Ureter (tissue), 1 donor: ENCODE results near the gene DCTN2. TPM values are rescaled to one million over a fixed set of nuclear protein-coding genes. Genes with fewer than 3 reads are reported as not detected.
"Not testable (repeated sequence)": the region's sequence is repeated elsewhere in the genome, so short reads cannot be mapped to it uniquely, and the experiment has no call there.

Source experiments
- DNase-seq: peaks from one replicate; pipeline ENCODE4 v3.0.0-alpha.2; 2020; ENCODE audit warnings: low spot score
- total RNA-seq: library from RNA; stranded (reverse); gene quantifications from one replicate; pipeline ENCODE4 v1.2.4, GENCODE V29; 2023
- donor health status: DM: yes; HTN: yes; CAD: no.

The DCTN2 gene
- total RNA-seq, 1 donor from 2014 or later = 104 TPM

DNA sequence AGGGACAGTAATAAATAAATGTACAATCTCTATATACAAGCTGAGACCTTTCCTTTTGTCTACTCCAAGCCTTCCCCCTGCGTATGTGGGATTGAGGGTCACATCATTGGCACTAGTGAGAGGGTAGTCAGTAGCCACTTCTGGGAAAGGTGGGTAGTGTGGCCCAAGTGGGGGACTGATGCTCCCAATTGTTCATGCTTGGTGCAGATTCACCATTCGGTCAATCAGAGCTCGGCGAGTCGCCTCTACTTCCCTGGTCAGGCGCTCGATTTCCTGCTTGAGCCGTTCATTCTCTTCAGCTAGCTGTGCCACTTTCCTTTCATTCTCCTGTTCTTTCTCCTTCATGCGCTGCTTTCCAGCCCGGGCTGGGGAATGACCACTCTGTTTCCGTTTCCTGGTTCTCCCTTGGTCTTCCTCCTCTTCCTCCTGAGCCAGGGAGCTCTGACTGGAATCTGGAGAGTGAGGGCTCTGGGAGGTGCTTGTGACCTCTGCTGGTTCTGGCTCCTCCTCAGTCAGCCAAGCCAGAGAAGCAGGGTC, 30.3 kb downstream of the DCTN2 start:
- DNase-seq = no peak

DNA sequence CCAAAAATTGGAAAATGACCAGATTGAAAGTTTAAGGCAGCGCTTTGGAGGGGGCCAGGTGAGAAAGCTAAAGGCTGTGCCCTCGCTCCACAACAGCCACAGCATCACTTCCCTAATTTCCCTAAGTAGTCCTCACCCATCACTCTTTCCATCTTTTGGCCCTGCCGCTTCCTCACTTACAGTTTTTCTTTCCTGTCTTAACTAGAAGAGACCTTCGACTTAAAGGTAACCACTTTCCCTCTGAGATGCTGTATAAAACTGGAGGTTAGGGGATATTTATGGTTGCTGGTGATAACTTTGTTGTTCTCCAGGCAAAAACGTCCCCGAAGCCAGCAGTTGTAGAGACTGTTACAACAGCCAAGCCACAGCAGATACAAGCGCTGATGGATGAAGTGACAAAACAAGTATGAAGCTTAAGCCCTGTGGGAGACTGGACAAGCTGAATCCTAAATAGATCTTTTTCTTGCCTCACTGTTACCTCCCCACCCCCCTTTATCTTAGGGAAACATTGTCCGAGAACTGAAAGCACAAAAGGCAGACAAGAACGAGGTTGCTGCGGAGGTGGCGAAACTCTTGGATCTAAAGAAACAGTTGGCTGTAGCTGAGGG, 31.0 kb downstream of the DCTN2 start:
- no peak for DNase-seq

DNA sequence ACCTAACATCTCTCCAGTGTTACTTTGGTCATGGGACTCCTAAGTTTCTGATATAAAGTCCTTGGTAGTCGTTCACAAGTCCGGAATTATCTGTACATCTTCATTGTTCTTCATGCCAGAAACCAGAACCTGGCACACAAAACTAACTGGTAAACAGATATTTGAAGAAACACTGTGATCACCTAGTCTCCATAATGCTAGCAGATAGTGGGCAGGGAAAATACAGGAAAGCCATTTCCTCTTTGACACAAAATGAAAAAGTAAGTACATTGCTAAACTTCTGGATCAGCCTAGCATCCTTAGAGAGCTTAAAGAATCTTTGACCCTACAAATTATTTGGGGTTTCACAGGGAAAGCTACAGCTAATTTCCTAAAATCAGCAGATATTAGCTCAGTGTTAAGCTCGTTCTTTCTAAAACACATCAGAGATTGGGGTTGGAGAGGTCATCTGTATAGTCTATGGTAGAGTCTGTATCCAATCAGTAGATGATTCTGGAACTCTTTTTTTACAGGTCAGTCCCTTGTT, 31.5 kb downstream of the DCTN2 start:
- no peak for DNase-seq

DNA sequence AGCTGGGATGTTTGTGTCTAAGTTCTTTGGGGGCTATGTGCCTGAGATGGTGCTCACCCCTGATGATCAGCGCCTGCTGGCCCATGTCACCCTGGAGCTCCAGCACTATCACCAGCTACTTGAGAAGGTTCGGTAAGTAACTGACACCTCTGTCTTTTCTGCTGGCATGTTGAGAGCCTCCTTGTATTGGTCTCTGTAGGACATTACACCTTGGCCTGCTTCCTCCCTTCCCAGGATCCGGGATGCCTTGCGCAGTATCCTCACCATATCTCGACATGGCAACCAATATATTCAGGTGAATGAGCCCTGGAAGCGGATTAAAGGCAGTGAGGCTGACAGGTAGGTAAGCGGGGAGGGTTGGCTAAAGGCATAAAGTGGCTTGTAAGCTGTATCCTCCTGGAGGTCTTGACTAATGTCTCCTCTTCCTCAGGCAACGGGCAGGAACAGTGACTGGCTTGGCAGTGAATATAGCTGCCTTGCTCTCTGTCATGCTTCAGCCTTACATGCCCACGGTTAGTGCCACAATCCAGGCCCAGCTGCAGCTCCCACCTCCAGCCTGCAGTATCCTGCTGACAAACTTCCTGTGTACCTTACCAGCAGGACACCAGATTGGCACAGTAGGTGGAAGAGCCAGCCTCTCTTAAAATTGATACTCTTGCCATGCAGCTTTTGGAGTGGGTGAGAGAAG, 32.1 kb downstream of the DCTN2 start:
- no peak for DNase-seq

DNA sequence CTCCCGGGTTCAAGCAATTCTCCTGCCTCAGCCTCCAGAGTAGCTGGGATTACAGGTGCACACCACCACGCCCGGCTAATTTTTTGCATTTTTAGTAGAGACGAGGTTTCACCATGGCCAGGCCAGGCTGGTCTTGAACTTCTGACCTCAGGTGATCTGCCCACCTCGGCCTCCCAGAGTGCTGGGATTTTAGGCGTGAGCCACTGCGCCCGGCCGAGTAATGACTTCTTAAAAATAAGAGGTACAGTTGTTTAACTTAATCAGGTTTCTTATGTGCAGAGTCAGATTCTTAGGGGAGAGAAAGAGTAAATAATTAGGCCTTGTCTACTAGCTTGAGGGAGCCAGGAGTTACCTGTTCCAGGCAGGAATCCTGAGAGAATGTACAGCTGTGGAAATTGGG, 32.7 kb downstream of the DCTN2 start:
- DNase-seq = not testable (repeated sequence)

DNA sequence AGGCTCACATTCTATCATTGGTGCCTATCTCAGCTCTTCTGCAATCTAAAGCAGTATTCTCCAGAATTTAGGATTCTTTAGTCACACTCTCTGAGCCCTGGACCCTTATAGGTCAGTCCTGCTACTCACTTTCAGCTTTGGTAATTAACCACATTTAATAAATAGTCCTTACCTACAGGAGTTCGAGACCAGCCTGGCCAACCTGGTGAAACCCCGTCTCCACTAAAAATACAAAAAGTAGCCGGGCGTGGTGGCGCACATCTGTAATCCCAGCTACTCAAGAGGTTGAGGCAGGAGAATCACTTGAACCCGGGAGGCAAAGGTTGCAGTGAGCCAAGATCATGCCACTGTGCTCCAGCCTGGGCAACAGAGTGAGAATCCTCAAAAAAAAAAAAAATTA, 33.3 kb downstream of the DCTN2 start:
- not testable (repeated sequence) for DNase-seq

DNA sequence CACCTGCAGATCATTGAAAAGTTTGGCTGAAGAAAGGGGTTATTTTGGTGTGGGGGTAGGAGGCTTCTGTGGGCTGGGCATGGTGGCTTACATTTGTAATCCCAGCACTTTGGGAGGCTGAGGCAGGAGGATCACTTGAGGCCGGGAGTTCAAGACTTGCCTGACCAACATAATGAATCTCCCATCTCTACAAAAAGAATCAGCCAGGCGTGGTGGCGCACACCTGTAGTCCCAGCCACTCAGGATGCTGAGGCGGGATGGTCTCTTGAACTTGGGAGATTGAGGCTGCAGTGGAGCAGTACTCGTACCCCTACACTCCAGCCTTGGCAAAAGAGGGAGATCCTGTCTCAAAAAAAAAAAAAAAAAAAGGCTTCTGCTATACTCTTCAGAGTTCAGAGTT, 33.7 kb downstream of the DCTN2 start:
- no peak for DNase-seq

DNA sequence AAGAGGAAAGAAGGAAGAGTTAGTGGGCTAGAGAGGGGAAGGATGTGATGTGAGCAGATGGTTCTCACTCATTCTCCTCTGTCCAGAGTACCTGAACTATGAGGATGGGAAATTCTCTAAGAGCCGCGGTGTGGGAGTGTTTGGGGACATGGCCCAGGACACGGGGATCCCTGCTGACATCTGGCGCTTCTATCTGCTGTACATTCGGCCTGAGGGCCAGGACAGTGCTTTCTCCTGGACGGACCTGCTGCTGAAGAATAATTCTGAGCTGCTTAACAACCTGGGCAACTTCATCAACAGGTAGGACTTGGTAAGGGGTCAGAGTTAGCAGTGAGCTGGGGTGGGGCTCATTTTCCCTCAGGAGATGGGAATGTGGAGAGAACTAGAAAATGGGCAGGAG, 34.3 kb downstream of the DCTN2 start:
- DNase-seq = no peak

DNA sequence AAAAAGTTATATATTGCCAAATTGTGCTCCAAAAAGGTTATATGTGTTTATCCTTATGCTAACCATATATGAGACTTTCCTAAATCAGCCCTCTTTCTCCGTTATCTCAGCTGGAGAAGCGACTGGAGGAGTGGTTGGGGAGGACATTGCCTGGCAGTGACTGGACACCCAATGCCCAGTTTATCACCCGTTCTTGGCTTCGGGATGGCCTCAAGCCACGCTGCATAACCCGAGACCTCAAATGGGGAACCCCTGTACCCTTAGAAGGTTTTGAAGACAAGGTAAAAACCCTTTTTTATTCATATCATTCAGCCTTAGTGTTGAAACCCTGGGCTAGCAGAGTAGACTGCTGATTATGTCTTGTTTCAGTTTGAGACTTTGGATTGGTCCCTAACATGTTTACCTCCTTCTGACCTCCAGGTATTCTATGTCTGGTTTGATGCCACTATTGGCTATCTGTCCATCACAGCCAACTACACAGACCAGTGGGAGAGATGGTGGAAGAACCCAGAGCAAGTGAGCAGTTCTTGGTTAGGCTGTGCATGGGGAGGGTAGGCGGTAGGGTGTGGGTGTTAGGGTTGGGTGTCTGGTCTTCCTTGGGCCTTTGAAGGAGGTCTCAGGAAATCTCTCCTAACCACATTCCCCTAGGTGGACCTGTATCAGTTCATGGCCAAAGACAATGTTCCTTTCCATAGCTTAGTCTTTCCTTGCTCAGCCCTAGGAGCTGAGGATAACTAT, 35.2 kb downstream of the DCTN2 start:
- DNase-seq = no peak

DNA sequence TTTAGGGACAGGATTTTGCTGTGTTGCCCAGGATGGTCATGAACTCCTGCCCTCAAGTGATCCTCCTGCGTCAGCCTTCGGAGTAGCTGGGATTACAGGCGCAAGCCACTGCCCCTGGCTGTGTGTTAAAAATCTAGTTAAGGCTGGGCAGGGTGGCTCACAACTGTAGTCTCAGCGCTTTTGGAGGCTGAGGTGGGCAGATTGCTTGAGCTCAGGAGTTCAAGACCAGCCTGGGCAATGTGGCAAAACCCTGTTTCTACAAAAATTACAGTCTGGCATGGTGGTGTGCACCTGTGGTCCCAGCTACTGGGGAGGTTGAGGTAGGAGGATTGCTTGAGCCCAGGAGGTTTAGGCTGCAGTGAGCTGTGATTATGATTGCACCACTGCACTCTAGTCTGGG, 35.8 kb downstream of the DCTN2 start:
- DNase-seq = no peak

DNA sequence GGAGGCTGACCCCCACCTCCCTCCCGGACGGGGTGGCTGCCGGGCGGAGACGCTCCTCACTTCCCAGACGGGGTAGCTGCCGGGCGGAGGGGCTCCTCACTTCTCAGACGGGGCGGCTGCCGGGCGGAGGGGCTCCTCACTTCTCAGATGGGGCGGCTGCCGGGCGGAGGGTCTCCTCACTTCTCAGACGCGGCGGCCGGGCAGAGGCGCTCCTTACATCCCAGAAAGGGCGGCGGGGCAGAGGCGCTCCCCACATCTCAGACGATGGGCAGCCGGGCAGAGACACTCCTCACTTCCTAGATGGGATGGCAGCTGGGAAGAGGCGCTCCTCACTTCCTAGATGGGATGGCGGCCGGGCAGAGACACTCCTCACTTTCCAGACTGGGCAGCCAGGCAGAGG, 39.2 kb downstream of the DCTN2 start:
- not testable (repeated sequence) for DNase-seq

DNA sequence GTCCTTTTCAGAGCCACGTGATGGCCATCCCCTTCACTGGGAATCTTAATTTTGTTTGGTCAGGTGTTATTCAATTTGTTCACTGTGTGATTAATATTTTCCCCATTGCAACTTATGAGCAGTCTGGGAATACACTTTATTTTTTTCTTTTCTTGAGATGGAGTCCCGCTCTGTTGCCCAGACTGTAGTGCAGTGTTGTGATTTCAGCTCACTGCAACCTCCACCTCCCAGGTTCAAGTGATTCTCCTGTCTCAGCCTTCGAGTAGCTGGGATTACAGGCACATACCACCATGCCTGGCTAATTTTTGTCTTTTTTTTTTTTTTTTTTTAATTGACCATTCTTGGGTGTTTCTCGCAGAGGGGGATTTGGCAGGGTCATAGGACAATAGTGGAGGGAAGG, 40.5 kb downstream of the DCTN2 start:
- not testable (repeated sequence) for DNase-seq

DNA sequence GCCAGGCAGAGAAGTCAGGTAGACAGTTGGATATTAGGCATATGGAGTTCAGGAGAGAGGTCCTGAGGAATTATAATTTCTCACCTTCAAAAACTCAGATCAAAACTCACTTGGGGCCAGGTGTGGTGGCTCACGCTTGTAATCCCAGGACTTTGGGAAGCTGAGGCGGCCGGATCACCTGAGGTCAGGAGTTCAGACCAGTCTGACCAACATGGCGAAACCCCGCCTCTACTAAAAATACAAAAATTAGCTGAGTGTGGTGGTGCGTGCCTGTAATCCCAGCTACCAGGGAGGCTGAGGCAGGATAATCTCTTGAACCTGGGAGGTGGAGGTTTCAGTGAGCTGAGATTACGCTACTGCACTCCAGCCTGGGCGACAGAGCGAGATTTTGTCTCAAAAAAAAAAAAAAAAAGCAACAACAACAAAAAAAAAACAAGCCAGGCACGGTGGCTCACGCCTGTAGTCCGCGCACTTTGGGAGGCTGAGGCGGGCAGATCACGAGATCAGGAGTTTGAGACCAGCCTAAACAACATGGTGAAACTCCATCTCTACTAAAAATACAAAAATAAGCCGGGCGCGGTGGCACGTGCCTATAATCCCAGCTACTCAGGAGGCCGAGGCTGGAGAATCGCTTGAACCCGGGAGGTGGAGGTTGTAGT, 44.6 kb downstream of the DCTN2 start:
- DNase-seq = not testable (repeated sequence)

DNA sequence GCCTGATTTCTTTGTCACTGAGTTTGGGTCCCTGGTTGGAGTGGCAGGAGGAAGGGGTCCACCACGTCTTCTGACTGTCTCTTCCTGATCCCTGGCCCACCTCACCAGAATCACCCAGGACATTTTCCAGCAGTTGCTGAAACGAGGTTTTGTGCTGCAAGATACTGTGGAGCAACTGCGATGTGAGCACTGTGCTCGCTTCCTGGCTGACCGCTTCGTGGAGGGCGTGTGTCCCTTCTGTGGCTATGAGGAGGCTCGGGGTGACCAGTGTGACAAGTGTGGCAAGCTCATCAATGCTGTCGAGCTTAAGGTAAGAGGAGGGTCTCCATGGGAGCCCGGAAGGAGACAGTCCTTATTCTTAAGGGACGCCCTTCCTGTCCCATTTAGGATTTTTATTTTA, 46.8 kb downstream of the DCTN2 start:
- no peak for DNase-seq

DNA sequence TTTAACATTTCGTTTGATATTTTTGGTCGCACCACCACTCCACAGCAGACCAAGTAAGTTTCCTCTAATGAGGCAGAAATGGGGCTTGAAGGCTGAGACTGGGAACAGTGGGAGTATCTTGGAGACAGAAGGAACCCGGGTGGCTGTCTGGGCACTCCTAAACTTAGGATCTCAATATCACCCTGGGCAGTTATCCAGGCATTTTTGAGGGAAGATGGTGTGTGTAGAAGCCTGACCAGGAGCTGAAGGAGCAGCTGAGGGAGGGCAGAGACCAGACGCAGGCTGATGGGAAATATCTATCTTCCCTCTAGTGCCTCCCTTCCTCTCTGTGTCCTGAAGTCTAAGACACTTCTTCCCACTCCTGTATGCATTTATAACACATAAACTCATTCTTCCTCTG, 48.4 kb downstream of the DCTN2 start:
- DNase-seq = no peak

DNA sequence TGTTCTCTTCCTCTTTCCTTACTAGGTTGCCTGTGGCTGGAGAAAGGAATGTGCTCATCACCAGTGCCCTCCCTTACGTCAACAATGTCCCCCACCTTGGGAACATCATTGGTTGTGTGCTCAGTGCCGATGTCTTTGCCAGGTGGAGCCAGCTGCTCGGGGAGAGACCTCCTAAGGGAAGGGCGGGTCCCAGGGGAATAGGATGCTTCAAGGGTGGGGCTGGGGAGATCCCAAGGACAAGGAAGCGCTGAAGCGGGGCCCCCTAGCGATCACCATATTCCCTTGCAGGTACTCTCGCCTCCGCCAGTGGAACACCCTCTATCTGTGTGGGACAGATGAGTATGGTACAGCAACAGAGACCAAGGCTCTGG, 48.9 kb downstream of the DCTN2 start:
- DNase-seq = no peak

DNA sequence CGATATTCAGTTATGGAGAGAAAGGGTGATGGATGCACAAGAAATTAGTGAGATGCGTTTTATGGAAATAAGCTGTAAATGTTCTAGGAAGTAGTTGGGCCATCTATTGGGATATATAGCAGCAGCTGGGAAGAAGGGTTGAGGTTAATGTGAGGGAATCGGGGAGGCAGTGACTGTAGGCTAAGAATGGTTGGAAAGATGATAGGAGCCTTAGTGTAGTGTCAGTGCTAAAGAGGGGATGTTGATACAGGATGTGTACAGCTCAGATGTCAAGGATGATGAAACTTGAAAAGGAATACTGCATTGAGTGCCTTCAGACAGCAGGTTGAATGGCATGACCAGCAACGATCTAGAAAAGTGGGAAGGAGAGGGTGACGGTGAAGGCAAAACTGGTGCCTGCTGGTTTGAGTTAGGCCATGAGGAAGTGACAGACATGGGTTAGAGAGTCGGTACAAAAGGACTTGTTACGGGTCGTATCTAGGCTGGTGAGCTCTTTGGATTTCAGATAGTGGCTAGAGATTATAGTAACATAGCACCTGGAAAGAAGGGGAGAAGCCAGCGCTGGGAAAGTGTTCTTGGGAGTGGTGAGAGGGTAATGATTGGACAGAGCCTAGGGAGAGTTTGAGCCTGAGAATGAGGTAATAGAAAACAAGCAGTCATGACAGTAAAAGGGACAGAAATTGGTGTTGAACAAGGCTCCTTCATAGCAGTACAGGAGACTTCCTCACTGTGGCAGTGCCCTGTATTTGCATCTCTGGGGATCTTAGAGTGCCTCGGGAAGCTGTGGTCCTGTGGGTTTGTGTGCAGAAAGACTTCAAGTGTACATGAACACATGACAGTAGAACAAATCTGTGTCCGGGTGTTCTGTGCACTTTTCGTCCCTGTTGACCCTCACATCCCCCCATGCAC, 49.5 kb downstream of the DCTN2 start:
- no peak for DNase-seq

DNA sequence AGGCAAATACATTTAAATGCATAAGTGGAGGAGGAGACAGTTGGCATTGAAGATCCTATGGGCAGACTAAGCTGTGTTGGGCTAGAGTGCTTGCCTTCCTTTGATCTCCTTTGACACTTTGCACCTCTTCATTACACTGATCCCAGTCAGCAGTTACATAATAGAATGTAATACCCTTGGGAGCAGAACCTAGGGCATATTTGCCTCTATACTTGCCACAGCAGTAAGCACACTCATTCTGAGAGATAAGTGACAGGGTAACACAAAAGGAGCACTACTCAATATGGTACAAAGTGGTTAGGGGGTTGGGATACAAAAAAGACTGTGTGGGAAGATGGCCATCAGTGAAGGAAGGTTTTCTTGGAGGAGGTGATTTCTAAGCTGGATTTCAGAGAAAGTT, 50.2 kb downstream of the DCTN2 start:
- DNase-seq = no peak

DNA sequence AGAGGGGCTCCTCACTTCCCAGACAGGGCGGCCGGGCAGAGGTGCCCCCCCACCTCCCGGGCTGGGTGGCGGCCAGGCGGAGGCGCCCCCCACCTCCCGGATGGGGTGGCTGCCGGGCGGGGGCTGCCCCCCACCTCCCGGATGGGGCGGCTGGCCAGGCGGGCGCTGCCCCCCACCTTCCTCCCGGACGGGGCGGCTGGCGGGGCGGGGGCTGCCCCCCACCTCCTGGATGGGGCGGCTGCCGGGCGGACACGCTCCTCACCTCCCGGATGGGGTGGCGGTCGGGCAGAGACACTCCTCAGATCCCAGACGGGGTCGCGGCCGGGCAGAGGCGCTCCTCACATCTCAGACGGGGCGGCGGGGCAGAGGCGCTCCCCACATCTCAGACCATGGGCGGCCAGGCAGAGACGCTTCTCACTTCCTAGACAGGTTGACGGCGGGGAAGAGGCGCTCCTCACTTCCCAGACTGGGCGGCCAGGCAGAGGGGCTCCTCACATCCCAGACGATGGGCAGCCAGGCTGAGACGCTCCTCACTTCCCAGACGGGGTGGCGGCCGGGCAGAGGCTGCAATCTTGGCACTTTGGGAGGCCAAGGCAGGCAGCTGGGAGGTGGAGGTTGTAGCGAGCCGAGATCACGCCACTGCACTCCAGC, 51.8 kb downstream of the DCTN2 start:
- DNase-seq = not testable (repeated sequence)
